ENCODE measurements around the gene SLC24A3.

DNA sequence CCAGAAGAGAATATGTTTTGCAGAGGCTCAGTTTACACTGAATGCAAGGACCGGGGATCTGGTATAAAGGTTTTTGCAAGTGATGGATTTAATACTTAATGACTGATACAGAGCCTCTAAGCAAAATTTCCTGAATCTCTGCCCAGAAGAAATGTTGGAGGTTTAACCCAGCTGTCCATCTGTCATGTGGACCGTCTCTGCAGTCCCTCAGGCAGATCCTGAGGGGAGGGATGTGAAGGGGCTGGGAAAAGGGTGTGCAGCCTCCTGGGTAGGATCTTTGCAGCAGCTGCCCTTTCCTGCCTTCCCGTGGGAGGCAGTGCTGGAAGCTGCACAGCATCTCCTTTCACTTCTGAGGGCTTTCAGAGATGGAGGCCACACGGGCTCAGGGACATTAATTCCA, 207.0 kb downstream of the SLC24A3 start:
- TF ChIP-seq, protein P1, sequence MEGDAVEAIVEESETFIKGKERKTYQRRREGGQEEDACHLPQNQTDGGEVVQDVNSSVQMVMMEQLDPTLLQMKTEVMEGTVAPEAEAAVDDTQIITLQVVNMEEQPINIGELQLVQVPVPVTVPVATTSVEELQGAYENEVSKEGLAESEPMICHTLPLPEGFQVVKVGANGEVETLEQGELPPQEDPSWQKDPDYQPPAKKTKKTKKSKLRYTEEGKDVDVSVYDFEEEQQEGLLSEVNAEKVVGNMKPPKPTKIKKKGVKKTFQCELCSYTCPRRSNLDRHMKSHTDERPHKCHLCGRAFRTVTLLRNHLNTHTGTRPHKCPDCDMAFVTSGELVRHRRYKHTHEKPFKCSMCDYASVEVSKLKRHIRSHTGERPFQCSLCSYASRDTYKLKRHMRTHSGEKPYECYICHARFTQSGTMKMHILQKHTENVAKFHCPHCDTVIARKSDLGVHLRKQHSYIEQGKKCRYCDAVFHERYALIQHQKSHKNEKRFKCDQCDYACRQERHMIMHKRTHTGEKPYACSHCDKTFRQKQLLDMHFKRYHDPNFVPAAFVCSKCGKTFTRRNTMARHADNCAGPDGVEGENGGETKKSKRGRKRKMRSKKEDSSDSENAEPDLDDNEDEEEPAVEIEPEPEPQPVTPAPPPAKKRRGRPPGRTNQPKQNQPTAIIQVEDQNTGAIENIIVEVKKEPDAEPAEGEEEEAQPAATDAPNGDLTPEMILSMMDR (IDR thresholded peaks at IDR 0.05) = no peak
- TF ChIP-seq POLR2A (IDR thresholded peaks at IDR 0.05) = no peak
